ENCODE data around the gene SEM1.
A peak's percentile ranks its signal among the peaks of the same experiment; 100 is the strongest.
"Not testable (repeated sequence)": the region's sequence is repeated elsewhere in the genome, so short reads cannot be mapped to it uniquely, and the experiment has no call there.

Gene SEM1

DNA sequence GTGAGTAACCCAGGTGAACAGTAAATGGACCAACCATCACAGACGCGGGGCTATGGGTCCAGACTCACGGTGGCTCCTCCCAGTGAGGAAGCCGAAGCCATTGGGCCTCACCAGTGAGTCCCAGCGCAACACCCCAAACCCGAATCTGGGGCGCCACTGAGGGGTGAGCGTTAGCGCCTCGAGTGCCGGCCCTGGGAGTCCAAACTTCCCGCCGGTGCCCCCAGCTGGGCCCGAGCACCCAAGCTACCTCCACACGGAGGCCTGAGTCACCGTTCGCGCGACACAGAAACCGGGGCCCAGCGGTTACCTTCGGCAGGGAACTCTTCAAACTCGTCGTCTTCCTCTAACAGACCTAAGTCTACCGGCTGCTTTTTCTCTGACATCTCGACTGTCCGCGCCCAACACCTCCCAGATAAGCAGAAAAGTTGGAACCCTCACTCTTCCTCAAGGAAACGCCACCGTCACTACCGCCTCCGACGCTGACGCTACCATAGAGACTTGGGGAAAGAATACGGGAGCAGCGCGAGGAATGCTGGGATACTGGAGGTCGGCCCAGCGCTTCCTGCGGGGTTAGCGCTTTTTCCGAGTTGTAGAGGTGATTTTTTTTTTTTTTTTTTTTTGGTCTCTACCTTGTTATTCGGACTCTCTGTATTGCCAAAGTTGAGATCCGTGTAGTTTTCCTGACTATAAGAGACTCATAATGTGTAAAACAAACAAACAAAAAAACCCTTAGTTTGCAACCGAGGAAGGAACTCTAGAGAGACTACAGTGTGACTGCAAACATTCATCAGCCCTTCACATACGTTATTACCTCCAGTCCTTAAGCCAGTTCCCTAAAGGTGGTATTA lies at the start of gene SEM1:
TSS of gene SEM1 (minus strand) at position 466 of the 848 bp plus-strand sequence. CDS start at position 383, 83 bp downstream.
- peak; percentile 2 to 61 for DNase-seq

- not testable (repeated sequence) for DNase-seq
These were observed 48.2 kb upstream of the SEM1 start for GRCh38 chr7:96757880-96758279.

GRCh38 chr7:96747418-96747940 lies 37.8 kb upstream of the SEM1 start:
- DNase-seq: no peak

DNA sequence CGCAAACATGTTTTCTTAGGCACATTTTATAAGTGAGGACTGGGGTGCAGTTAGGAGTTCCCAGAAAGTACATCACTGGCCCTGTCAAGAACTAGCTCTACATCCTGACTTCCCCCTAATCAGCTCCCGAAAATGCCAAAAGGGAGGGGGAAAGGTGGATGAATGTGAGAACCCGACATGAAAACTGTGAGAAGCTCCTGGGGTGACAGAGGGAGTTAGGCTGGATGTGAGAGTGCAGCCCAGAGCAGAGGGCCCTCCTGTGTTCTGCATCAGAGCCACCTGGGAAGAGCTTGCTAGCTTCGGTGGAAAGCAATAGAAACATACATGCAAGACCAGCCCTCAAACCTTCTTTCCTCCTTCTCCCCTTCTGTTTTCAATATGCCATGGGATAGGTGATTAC lies 30.5 kb upstream of the SEM1 start:
- no peak for DNase-seq

GRCh38 chr7:96739609-96740008 lies 30.0 kb upstream of the SEM1 start:
- DNase-seq: no peak

- DNase-seq: no peak
These were observed 29.5 kb upstream of the SEM1 start for GRCh38 chr7:96739167-96739566.

GRCh38 chr7:96738705-96739104 lies 29.1 kb upstream of the SEM1 start:
- no peak for DNase-seq

GRCh38 chr7:96737545-96738050 lies 28.0 kb upstream of the SEM1 start:
- DNase-seq: no peak

- DNase-seq: no peak
These were observed 24.7 kb upstream of the SEM1 start for GRCh38 chr7:96734343-96734742.

- DNase-seq: no peak
These were observed 20.2 kb upstream of the SEM1 start for GRCh38 chr7:96729820-96730219.

DNA sequence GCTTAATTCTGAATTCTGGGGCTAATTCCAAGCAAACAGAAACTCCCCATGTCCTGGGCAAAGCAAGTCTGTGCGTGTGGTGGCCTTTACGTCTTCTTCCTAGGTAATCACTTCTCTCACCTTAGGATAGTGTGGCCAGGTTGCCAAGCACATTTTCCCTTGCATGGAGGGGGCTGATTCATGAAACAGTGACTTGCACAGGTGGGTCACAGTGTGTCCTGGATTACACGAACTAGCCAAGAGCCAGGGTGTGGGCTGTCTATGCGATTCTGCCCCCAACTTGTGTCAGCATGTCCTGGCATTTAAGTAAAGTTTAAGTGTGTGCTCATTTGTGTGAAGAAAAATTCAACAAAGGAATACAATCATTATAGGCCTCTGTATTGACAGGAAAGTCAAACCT lies 18.5 kb upstream of the SEM1 start:
- no peak for DNase-seq

GRCh38 chr7:96727534-96728088 lies 18.0 kb upstream of the SEM1 start:
- DNase-seq: no peak

DNA sequence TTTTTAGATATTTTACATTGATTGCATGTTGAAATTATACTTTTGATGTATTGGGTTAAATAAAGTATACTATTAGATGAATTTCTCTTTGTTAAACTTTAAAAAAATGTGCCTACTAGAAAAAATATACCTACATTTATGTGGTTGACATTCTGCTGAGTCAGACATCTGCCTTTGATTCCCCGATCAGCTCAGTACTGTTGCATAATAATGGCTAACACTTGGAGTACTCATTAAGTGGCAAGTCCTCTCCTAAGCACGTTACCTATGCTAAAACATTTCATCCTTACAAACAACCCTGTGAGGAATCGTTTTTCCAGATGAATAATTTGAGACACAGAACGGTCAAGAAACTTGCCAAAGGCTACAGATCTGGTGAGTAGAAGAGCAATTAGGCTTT lies 14.0 kb upstream of the SEM1 start:
- no peak for DNase-seq

GRCh38 chr7:96722928-96723327 lies 13.3 kb upstream of the SEM1 start:
- not testable (repeated sequence) for DNase-seq

DNA sequence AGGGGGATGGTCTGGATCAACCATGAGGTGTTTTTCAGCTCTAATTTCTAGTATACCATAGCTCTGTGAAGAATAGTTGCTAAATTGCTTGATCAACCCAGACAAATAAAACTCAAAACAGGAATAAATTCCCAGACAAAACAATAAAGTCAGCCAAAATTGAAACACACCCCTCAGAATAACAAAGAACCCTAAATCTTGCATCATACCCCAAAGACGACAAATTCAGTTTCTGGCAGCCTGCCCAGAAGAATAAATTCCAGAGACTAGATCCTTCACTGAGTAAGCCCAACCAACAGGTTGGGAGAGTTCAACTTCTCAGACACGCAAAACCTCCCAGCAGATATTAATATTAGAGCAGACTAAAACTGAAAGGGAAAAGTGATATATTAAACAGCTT lies 11.2 kb upstream of the SEM1 start:
- no peak for DNase-seq

GRCh38 chr7:96719164-96719563 lies 9.5 kb upstream of the SEM1 start:
- DNase-seq: no peak

DNA sequence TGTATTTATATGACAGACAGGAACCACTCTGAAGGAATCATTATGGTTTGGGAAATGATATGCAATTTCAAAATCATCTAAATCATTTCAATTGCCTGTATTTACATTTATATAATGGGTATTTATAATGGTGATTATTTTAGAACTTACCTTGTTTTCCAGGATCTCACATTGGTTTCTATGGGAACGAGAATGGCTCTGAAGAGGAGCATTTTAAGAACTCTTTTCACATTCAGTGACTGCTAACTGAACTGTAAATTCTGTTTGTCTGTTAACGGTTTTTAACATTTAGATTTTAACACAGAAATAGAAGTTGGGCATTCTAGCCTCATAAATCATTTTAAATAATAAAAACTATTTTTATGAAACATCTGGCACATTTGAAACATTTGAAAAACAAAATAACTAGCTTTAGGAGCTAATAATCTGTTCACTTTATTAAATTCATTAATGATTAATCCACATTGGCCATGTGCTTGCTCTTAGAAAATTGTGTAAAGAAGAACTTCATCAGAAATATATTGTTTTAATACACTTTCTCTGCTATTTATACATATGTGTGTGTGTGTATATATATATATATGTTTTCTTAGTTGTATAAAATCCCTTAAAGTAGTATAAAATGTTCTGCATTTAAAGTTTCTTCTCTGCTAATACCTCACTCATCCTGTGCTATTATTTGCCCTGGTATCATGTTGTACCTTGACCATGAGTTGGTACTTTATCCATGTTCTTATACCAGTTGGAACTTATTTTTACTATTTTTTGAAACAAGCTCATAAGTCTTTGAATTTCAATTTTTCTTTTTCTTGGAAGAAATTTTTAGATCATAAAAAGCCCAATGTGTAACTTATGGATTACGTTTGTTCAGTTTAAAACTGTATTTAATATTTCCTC lies 8.7 kb upstream of the SEM1 start:
- DNase-seq: no peak

- DNase-seq: no peak
These were observed 3.4 kb upstream of the SEM1 start for GRCh38 chr7:96713037-96713436.

DNA sequence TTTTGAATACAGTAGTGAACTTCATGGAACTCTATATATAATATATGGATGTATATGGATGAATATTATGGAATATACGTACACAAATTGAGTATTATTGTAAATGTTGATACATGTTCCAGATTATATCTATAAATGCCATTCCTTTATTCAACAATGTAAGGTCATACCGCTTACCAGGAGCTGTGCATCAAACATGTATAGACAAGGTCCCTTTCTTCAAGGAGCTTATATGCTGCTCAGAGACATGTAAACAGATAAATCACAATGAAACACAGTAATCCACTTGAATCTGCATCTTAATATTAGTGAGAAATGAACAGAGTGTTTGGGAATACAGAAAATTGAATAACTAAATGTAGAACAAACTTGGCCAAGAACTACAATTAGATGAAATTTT lies 898 bp upstream of the SEM1 start:
- no peak for DNase-seq

DNA sequence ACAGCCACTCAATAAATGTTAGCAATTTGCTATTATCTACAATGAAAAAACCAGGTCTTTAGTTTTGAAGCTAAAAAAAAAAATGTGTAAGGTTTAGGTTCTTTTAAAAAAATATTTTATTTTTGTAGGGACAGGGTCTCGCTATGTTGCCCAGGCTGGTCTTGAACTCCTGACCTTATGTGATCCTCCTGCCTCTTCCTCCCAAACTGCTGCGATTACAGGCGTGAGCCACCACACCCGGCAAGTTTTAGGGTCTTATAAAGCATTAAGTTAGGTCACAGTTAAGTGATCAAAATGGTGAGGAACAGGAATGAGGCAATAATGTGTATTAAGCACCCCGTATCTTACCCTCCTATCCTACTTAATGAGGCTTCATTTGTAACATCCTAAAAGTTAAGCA lies 774 bp downstream of the SEM1 start:
- DNase-seq: no peak

GRCh38 chr7:96707901-96708774 lies 1.5 kb downstream of the SEM1 start:
- DNase-seq: no peak

- DNase-seq: no peak
These were observed 8.4 kb downstream of the SEM1 start for GRCh38 chr7:96701258-96701657.

Data from cerebellar nuclear complex (tissue), 1 donor.